Measurements from ENCODE around the gene GFRA1. TPM values are rescaled to one million over a fixed set of nuclear protein-coding genes. Genes with fewer than 3 reads are reported as not detected.

The GFRA1 gene
- total and polyA plus RNA-seq, 2 of the 4 experiments (the other 2 are of a cell fraction), result 9.1 to 9.3 TPM

GRCh38 chr10:116011929-116012328 is 261.1 kb downstream of the GFRA1 start:
- Histone ChIP-seq H3K9me1 (ENCODE audit: insufficient read depth, low read length) (no peaks in the 10 kb centered on the region), H2BK15ac (ENCODE audit: low read depth, low read length) (no peak overlapping the region), H4K91ac (ENCODE audit: insufficient read depth, low read depth, low read length) (no peak overlapping the region), H3K79me1 (ENCODE audit: low read depth in 1 of 2, low read length in 2 of 2) (no peaks in the 10 kb centered on the region), H3K4me3 (ENCODE audit: insufficient read depth, low read depth, low read length) (no peak overlapping the region), H4K20me1 (ENCODE audit: insufficient read depth, low read length) (no peaks in the 10 kb centered on the region), H3K23ac (ENCODE audit: low read depth, low read length) (no peak overlapping the region), H3K4ac (ENCODE audit: low read depth, low read length) (no peak overlapping the region), H3K9me3 (ENCODE audit: control insufficient read depth, insufficient read depth, low read length) (no peaks in the 10 kb centered on the region), H3K27ac (ENCODE audit: insufficient read depth, low read length) (no peak overlapping the region), H3K4me1 (ENCODE audit: control insufficient read depth, insufficient read depth, low read length) (no peaks in the 10 kb centered on the region), H3K56ac (ENCODE audit: extremely low read depth, insufficient read depth, low read length) (no peak overlapping the region), H2BK20ac (ENCODE audit: low read depth, low read length) (no peak overlapping the region), H3K4me2 (ENCODE audit: low read depth, low read length) (no peak overlapping the region), H4K5ac (ENCODE audit: low read depth, low read length) (no peak overlapping the region), H2AFZ (replicated peaks; ENCODE audit: low read length, poor library complexity) (no peak overlapping the region), H2BK120ac (ENCODE audit: low read depth, low read length) (no peak overlapping the region), H4K8ac (ENCODE audit: low read depth in 2 of 2, low read length in 2 of 2) (no peak overlapping the region), H3K14ac (replicated peaks; ENCODE audit: low read depth, low read length) (no peak overlapping the region), H3K18ac (ENCODE audit: low read depth, low read length) (no peak overlapping the region), H3K36me3 (ENCODE audit: control insufficient read depth, insufficient read depth, low read length) (no peaks in the 10 kb centered on the region), H2AK9ac (replicated peaks; ENCODE audit: low read depth, low read length, poor library complexity) (no peak overlapping the region), H2AK5ac (ENCODE audit: low read depth, low read length) (no peak overlapping the region), H3K9ac (ENCODE audit: low read depth, low read length) (no peak overlapping the region), H3K27me3 (ENCODE audit: control insufficient read depth, insufficient read depth, low read length) (0 out of 2 replicates have a peak, but pooled peaks cover 2% of the 10 kb centered on the region), H2BK5ac (ENCODE audit: low read depth, low read length, poor library complexity, severe bottlenecking) (no peak overlapping the region)
- CTCF ChIA-PET, result no interaction called here
- dilution Hi-C loops (cut with HindIII; ENCODE audit: low sequenced_read_pairs, unreplicated experiment), result no loop called here
- ATAC-seq (ENCODE audit: low read depth) (no peak), DNase-seq (no peak)
- intact Hi-C loops (cut with micrococcal nuclease), result no loop called here
- POLR2A ChIA-PET (ENCODE audit: unreplicated experiment), result no interaction called here
- in situ Hi-C loops (cut with MboI; ENCODE audit: low sequenced_read_pairs), result no loop called here
- BruUV-seq (replicated peaks), result no TSS peak
- no peak for TF ChIP-seq NFE2L2 (IDR thresholded peaks at IDR 0.05; ENCODE audit: low read depth, low read length)
- no peak for TF ChIP-seq USF2 (IDR thresholded peaks at IDR 0.05; ENCODE audit: low read depth, low read length)
- TF ChIP-seq MAFK (IDR thresholded peaks at IDR 0.05; ENCODE audit: low read depth, low read length), result peak; percentile 70
- TF ChIP-seq CEBPB (IDR thresholded peaks at IDR 0.05; ENCODE audit: low read depth, low read length), result no peak
- no peak for TF ChIP-seq MAZ (IDR thresholded peaks at IDR 0.05; ENCODE audit: borderline replicate concordance, low read depth, low read length)
- TF ChIP-seq FOS (IDR thresholded peaks at IDR 0.05; ENCODE audit: low read depth, low read length), result no peak
- no peak for TF ChIP-seq MXI1 (IDR thresholded peaks at IDR 0.05; ENCODE audit: borderline replicate concordance, low read depth, low read length)
